ENCODE measurements around the gene RPL7L1. TPM values are rescaled to one million over a fixed set of nuclear protein-coding genes. Genes with fewer than 3 reads are reported as not detected.

Gene RPL7L1
- total RNA-seq, 1 donor from 2014 or later = 64.5 TPM

DNA sequence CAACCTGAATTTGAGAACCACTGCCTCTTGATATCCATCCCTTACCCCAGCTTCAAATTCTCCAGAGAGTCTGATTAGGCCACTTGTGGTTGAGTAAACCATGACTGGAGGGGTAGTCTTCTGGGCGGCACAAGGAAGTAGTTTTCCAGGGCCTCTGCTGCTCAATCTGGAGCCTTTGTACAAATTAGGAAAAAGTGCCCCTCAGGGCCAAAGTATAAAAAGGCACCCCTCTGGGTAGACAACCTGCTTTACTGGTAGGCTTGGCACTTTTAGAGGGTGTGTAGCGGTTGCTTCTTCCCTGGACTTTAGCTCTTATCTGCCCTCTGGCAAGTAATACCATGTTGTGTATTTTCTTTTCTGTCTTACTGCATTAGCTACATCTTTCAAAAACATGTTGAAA lies 32.9 kb upstream of the RPL7L1 start:
- Histone ChIP-seq H3K36me3 (peaks cover 16% of the 10 kb centered on the region), H3K27me3 (ENCODE audit: low read depth) (no peaks in the 10 kb centered on the region), H3K4me1 (no peaks in the 10 kb centered on the region), H3K27ac (no peak overlapping the region), H3K4me3 (no peak overlapping the region), H3K9me3 (no peaks in the 10 kb centered on the region)
- intact Hi-C loops (cut with DNase I) = no loop called here
- ATAC-seq (peak; percentile 37 to 57), DNase-seq (no peak)
- TF ChIP-seq CTCF (IDR thresholded peaks at IDR 0.05) = no peak

DNA sequence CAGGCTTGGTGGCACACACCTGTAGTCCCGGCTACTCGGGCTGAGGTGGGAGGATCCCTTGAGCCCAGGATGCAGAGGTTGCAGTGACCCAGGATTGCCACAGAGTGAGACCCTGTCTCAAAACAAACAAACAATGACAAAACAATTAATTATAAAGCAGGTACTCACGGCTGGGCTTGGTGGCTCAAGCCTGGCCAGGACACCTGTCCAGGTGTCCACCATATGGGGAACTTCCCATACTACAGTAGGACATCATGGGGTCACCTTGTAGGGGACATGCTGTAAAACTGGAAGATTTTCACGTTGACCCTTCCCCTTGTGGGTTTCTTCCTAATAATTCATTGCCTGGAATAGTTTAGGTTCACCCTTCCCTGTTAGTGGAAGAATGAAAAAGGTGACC lies 30.7 kb upstream of the RPL7L1 start:
- Histone ChIP-seq H3K9me3 (no peaks in the 10 kb centered on the region), H3K36me3 (peaks cover 28% of the 10 kb centered on the region), H3K4me1 (no peaks in the 10 kb centered on the region), H3K27ac (no peak overlapping the region), H3K4me3 (no peak overlapping the region), H3K27me3 (ENCODE audit: low read depth) (no peaks in the 10 kb centered on the region)
- DNase-seq (no peak), ATAC-seq (no peak)
- intact Hi-C loops (cut with DNase I) = no loop called here
- no peak for TF ChIP-seq CTCF (IDR thresholded peaks at IDR 0.05)

GRCh38 chr6:42851599-42851998 lies 27.8 kb upstream of the RPL7L1 start:
- no peaks in the 10 kb centered on the region for H3K4me1 ChIP-seq
- no peak for ATAC-seq
- no peak for TF ChIP-seq CTCF (IDR thresholded peaks at IDR 0.05)
- intact Hi-C loops (cut with DNase I) = no loop called here
- H3K27me3 ChIP-seq (ENCODE audit: low read depth) = no peaks in the 10 kb centered on the region
- DNase-seq = no peak
- H3K27ac ChIP-seq = no peak overlapping the region
- H3K9me3 ChIP-seq = no peaks in the 10 kb centered on the region
- no peak overlapping the region for H3K4me3 ChIP-seq
- peaks cover 51% of the 10 kb centered on the region for H3K36me3 ChIP-seq

DNA sequence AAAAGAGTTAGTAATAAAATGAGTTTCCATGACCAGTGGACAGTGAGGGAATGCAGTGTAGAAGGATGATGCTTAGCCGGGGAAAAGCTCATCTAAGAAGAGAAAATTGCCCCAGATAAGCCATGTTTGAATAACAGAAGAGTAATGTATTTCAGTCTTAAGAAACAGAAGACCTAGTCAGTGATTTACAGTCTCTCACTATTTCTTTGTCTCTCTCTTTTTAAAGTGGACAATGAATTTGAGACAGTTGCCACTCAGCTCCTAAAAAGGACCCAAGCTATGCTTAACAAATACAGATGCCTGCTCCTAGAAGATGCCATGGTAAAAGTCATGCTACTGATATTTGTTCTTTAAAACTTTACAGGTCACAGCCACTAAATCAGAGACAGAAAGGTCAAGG lies 19.4 kb upstream of the RPL7L1 start:
- ATAC-seq (no peak), DNase-seq (no peak)
- Histone ChIP-seq H3K4me1 (no peaks in the 10 kb centered on the region), H3K4me3 (no peak overlapping the region), H3K9me3 (no peaks in the 10 kb centered on the region), H3K36me3 (peaks cover 100% of the 10 kb centered on the region), H3K27me3 (ENCODE audit: low read depth) (no peaks in the 10 kb centered on the region), H3K27ac (no peak overlapping the region)
- intact Hi-C loops (cut with DNase I) = no loop called here
- TF ChIP-seq CTCF (IDR thresholded peaks at IDR 0.05) = no peak

DNA sequence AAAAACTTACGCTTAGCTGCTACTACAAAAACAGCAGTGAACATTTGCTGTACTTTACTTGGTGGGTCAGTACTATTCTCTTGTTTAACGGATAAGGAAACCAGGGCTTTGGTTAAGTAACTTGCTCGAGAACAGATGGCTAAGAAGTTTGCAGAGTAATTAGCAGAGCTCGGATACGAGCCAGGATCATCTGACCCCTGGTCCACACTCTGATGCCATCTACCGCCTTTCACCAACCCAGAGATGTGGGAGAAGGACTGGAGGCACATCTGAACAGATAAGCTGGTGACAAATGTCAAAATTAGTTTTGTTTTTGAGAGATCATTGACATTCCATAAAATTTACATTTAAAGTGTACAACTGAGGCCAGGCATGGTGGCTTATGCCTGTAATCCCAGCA lies 18.9 kb upstream of the RPL7L1 start:
- no peaks in the 10 kb centered on the region for H3K27me3 ChIP-seq (ENCODE audit: low read depth)
- no peaks in the 10 kb centered on the region for H3K4me1 ChIP-seq
- peaks cover 100% of the 10 kb centered on the region for H3K36me3 ChIP-seq
- no peak overlapping the region for H3K4me3 ChIP-seq
- no peak for ATAC-seq
- intact Hi-C loops (cut with DNase I) = no loop called here
- no peak for DNase-seq
- TF ChIP-seq CTCF (IDR thresholded peaks at IDR 0.05) = no peak
- no peaks in the 10 kb centered on the region for H3K9me3 ChIP-seq
- H3K27ac ChIP-seq = no peak overlapping the region

DNA sequence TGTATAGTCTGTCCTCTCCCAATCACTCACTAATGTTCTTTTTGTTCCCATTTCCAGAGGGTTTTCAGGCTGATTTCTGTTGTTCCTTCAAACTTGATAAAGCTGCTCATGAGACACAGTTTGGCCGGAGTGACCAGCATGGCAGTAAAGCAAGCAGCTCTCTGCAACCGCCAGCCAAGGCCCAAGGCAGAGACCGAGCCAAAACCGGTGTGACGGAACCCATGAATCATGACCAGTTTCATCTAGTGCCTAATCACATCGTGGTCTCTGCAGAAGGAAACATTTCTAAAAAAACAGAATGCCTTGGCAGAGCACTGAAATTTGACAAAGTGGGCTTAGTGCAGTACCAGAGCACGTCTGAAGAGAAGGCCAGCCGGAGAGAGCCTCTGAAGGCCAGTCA lies 14.8 kb upstream of the RPL7L1 start:
- Histone ChIP-seq H3K9me3 (no peaks in the 10 kb centered on the region), H3K4me1 (no peaks in the 10 kb centered on the region), H3K4me3 (no peak overlapping the region), H3K27me3 (ENCODE audit: low read depth) (no peaks in the 10 kb centered on the region), H3K27ac (no peak overlapping the region), H3K36me3 (peaks cover 86% of the 10 kb centered on the region)
- no peak for TF ChIP-seq CTCF (IDR thresholded peaks at IDR 0.05)
- intact Hi-C loops (cut with DNase I) = no loop called here
- ATAC-seq (no peak), DNase-seq (no peak)

Data from lower lobe of right lung (tissue), 2 donors.